H9 (cell line): ENCODE data around the gene SORCS2. TPM values are rescaled to one million over a fixed set of nuclear protein-coding genes. Genes with fewer than 3 reads are reported as not detected.

ENCODE experiments used
- DNase-seq: peaks from one replicate; pipeline ENCODE4 v3.0.0-alpha.2; 2017
- H2AFZ ChIP-seq: one replicate; pipeline ENCODE4 v1.6.1; 2013; ENCODE audit warnings: mild to moderate bottlenecking, low read length, control low read depth, moderate library complexity
- H2AK5ac ChIP-seq: 2 replicates; pipeline ENCODE4 v1.6.1; 2013; ENCODE audit warnings: low read length, control low read depth, mixed read lengths; ENCODE audit not compliant: insufficient read length
- H2BK120ac ChIP-seq: one replicate; pipeline ENCODE4 v1.6.1; 2013; ENCODE audit warnings: low read depth, mild to moderate bottlenecking, low read length, control low read depth, inconsistent platforms; ENCODE audit not compliant: poor library complexity, severe bottlenecking
- H2BK12ac ChIP-seq: 2 replicates; pipeline ENCODE4 v1.6.1; 2013; ENCODE audit warnings: low read length, control low read depth, mixed read lengths, low read depth; ENCODE audit not compliant: insufficient read length
- H2BK15ac ChIP-seq: 2 replicates; pipeline ENCODE4 v1.6.1; 2013; ENCODE audit warnings: low read depth, low read length, control low read depth
- H2BK20ac ChIP-seq: one replicate; pipeline ENCODE4 v1.6.1; 2013; ENCODE audit warnings: low read depth, mild to moderate bottlenecking, low read length, control low read depth, inconsistent platforms; ENCODE audit not compliant: poor library complexity, severe bottlenecking
- H2BK5ac ChIP-seq: 2 replicates; pipeline ENCODE4 v1.6.1; 2013; ENCODE audit warnings: low read length, control low read depth, mixed read lengths; ENCODE audit not compliant: insufficient read length
- H3K14ac ChIP-seq: 2 replicates; pipeline ENCODE4 v1.6.1; 2013; ENCODE audit warnings: low read length, control low read depth; ENCODE audit not compliant: insufficient read depth
- H3K18ac ChIP-seq: 2 replicates; pipeline ENCODE4 v1.6.1; 2013; ENCODE audit warnings: low read depth, mild to moderate bottlenecking, mixed read lengths, low read length, control low read depth; ENCODE audit not compliant: insufficient read length
- H3K23ac ChIP-seq: 2 replicates; pipeline ENCODE4 v1.6.1; 2013; ENCODE audit warnings: low read length, control low read depth, mixed read lengths, low read depth; ENCODE audit not compliant: insufficient read length
- H3K23me2 ChIP-seq: 2 replicates; pipeline ENCODE4 v1.6.1; 2013; ENCODE audit warnings: low read depth, mild to moderate bottlenecking, mixed read lengths, low read length, control low read depth; ENCODE audit not compliant: insufficient read length, poor library complexity, severe bottlenecking
- H3K27ac ChIP-seq: 2 replicates; pipeline ENCODE4 v1.5.1; 2013; ENCODE audit warnings: low read length, control low read depth, mixed read lengths, low read depth; ENCODE audit not compliant: insufficient read length
- H3K27me3 ChIP-seq: 2 replicates; pipeline ENCODE4 v1.6.1; 2013; ENCODE audit warnings: low read length, control low read depth, inconsistent platforms; ENCODE audit not compliant: insufficient read depth
- H3K4ac ChIP-seq: 2 replicates; pipeline ENCODE4 v1.6.1; 2013; ENCODE audit warnings: low read depth, mild to moderate bottlenecking, control low read depth, inconsistent platforms, low read length, moderate library complexity
- H3K4me1 ChIP-seq: 2 replicates; pipeline ENCODE4 v1.6.1; 2013; ENCODE audit warnings: low read length, control low read depth, inconsistent platforms; ENCODE audit not compliant: insufficient read depth
- H3K4me2 ChIP-seq: 2 replicates; pipeline ENCODE4 v1.6.1; 2013; ENCODE audit warnings: low read length, control low read depth, mixed read lengths; ENCODE audit not compliant: insufficient read length, insufficient read depth
- H3K56ac ChIP-seq: 2 replicates; pipeline ENCODE4 v1.6.1; 2013; ENCODE audit warnings: low read depth, mild to moderate bottlenecking, mixed read lengths, low read length, control low read depth; ENCODE audit not compliant: insufficient read length
- H3K79me1 ChIP-seq: 2 replicates; pipeline ENCODE4 v1.6.1; 2013; ENCODE audit warnings: low read depth, mild to moderate bottlenecking, moderate library complexity, low read length, control low read depth, inconsistent platforms; ENCODE audit not compliant: insufficient read depth, poor library complexity, severe bottlenecking
- H3K79me2 ChIP-seq: 2 replicates; pipeline ENCODE4 v1.6.1; 2013; ENCODE audit warnings: low read length, control low read depth, inconsistent platforms; ENCODE audit not compliant: insufficient read depth
- H3K9ac ChIP-seq: 2 replicates; pipeline ENCODE4 v1.6.1; 2013; ENCODE audit warnings: low read length, control low read depth, mixed read lengths; ENCODE audit not compliant: insufficient read length; ENCODE audit errors: extremely low read depth
- H3K9me3 ChIP-seq: one replicate; pipeline ENCODE4 v1.6.1; 2013; ENCODE audit warnings: low read depth, low read length, inconsistent platforms; ENCODE audit not compliant: control insufficient read depth
- H3T11ph ChIP-seq: one replicate; pipeline ENCODE4 v1.6.1; 2013; ENCODE audit warnings: mild to moderate bottlenecking, low read length, control low read depth, inconsistent platforms
- H4K20me1 ChIP-seq: one replicate; pipeline ENCODE4 v1.6.1; 2013; ENCODE audit not compliant: control insufficient read depth, insufficient read length, insufficient read depth
- H4K5ac ChIP-seq: 2 replicates; pipeline ENCODE4 v1.6.1; 2013; ENCODE audit warnings: low read depth, mild to moderate bottlenecking, mixed read lengths, low read length, control low read depth; ENCODE audit not compliant: insufficient read length
- H4K8ac ChIP-seq: replicated peaks from 2 replicates; pipeline ENCODE4 v1.6.1; 2013; ENCODE audit warnings: low read length, control low read depth, mixed read lengths, low read depth; ENCODE audit not compliant: insufficient read length
- H4K91ac ChIP-seq: 2 replicates; pipeline ENCODE4 v1.6.1; 2013; ENCODE audit warnings: low read depth, mild to moderate bottlenecking, moderate library complexity, mixed read lengths, low read length, control low read depth; ENCODE audit not compliant: insufficient read length
- H3K27ac Mint-ChIP-seq, 3 experiments: 2 replicates in 2 of 3; 3 replicates in 1 of 3; pipeline ENCODE4 v1.8.0; 2020 to 2021; ENCODE audit warnings: mixed read lengths in 3 of 3, mild to moderate bottlenecking in 1 of 3, moderate library complexity in 1 of 3
- H3K27me3 Mint-ChIP-seq: 2 replicates; pipeline ENCODE4 v1.8.0; 2021; ENCODE audit warnings: low read depth, mild to moderate bottlenecking, moderate library complexity, mixed read lengths
- H3K36me3 Mint-ChIP-seq, 3 experiments: 2 replicates in 2 of 3; 3 replicates in 1 of 3; pipeline ENCODE4 v1.8.0; 2020 to 2021; ENCODE audit warnings: low read depth in 3 of 3, mixed read lengths in 3 of 3; ENCODE audit not compliant: insufficient read depth in 1 of 3
- H3K4me1 Mint-ChIP-seq, 2 experiments: 2 replicates each; pipeline ENCODE4 v1.8.0; 2020; ENCODE audit warnings: mixed read lengths in 2 of 2
- H3K4me3 Mint-ChIP-seq, 2 experiments: 2 replicates in 1 of 2; 3 replicates in 1 of 2; pipeline ENCODE4 v1.8.0; 2020 to 2021; ENCODE audit warnings: mild to moderate bottlenecking in 2 of 2, mixed read lengths in 2 of 2, moderate library complexity in 1 of 2
- H3K9me3 Mint-ChIP-seq, 2 experiments: 2 replicates in 1 of 2; 3 replicates in 1 of 2; pipeline ENCODE4 v1.8.0; 2020; ENCODE audit warnings: mild to moderate bottlenecking in 2 of 2, mixed read lengths in 2 of 2, moderate library complexity in 1 of 2
- CTCF ChIP-seq: fragments of 200-600 bp; sonication (generic); conservative IDR thresholded peaks from 3 replicates; pipeline ENCODE4 v1.8.0; 2021; ENCODE audit warnings: antibody characterized with exemption, mild to moderate bottlenecking
- WGBS: extraction: QIAGEN DNeasy Blood & Tissue Kit; methylation state at CpG from one replicate; pipeline ENCODE4 v1.1.7; 2013; ENCODE audit warnings: missing lambda C conversion rate, low lambda C conversion rate, mixed read lengths; ENCODE audit not compliant: insufficient read length; ENCODE audit errors: extremely low coverage; 5-methylcytosine and 5-hydroxymethylcytosine counted together
- total RNA-seq: library from RNA; stranded (reverse); gene quantifications from 2 replicates; pipeline ENCODE4 v1.2.1, GENCODE V29; 2021

Gene SORCS2
- total RNA-seq, 1 experiment from 2014 or later: 0.57 TPM

DNA sequence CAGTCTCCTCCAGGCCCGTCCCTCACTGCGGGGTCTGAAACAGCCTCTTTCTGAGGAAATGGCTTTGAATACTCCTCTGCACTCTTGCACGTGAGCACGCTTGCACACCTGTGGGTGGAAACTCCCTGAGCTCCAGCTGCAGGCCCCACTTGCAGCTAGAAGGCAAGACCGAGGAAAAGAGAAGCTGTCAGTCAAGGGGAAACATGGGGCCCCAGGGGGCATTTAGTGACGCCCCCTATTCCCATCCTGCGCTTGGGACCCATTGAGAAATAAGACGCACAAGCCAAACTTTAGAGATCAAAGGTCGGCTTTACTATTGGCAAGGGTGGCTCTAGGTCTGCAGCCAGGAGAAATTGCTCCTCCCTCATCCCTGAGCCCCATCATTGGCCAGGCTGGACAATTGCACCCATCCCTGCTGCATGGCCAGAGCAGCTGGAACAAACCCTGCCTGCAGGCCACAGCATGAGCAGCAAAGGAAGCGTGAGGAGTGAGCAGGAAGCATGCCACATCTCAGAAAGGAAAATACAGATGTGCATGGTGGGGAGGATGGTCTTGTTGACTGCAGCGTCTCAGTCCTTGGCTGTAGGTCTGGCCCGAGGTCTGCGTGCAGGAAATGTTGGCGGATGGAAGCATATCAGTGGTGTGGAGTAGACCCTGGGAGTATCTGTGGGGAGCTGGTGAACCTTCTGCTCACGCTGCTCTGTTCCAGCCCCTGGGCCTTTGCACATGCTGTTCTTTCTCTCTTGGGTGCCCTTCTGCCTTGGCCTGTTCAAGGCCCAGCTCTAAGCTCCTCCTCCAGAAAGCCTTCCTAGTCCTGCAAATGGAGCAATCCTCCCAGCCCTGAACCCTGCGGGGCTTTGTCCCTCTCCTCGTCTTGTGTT, 148.5 kb downstream of the SORCS2 start:
- H3K27me3 ChIP-seq: no peaks in the 10 kb centered on the region
- H3K79me1 ChIP-seq: no peaks in the 10 kb centered on the region
- no peak overlapping the region for H2BK12ac ChIP-seq
- H3K9ac ChIP-seq: no peak overlapping the region
- no peaks in the 10 kb centered on the region for H4K20me1 ChIP-seq
- H2BK120ac ChIP-seq: no peak overlapping the region
- H3K4ac ChIP-seq: no peak overlapping the region
- H3K27ac ChIP-seq: no peak overlapping the region
- H3K4me1 ChIP-seq: no peaks in the 10 kb centered on the region
- H3K9me3 ChIP-seq: no peaks in the 10 kb centered on the region
- peaks cover 2% of the 10 kb centered on the region for H3K23me2 ChIP-seq
- no CpG with 5 or more reads among the region's 17 CpGs for WGBS
- no peak overlapping the region for H3K23ac ChIP-seq
- TF ChIP-seq CTCF: no peak
- Mint-ChIP-seq H3K36me3 (no peaks in the 10 kb centered on the region), H3K27ac (no peak overlapping the region; a peak in 1 of 7 replicates), H3K4me3 (no peak overlapping the region), H3K9me3 (peaks cover 4 to 5% of the 10 kb centered on the region in 2 experiments; a peak in 4 of 5 replicates), H3K4me1 (peaks cover 0 to 5% of the 10 kb centered on the region in 2 experiments; a peak in 2 of 4 replicates), H3K27me3 (peaks cover 8% of the 10 kb centered on the region)
- no peak overlapping the region for H3T11ph ChIP-seq
- H2AFZ ChIP-seq: no peak overlapping the region
- H2BK20ac ChIP-seq: no peak overlapping the region
- no peak overlapping the region for H2BK15ac ChIP-seq
- no peak overlapping the region for H3K4me2 ChIP-seq
- no peak overlapping the region for H2AK5ac ChIP-seq
- no peak overlapping the region for H3K56ac ChIP-seq
- H3K79me2 ChIP-seq: no peaks in the 10 kb centered on the region
- no peak overlapping the region for H4K5ac ChIP-seq
- no peak overlapping the region for H4K91ac ChIP-seq
- H3K14ac ChIP-seq: no peak overlapping the region; the same call in 1 of the 2 replicates
- no peak overlapping the region for H3K18ac ChIP-seq
- H4K8ac ChIP-seq: no peak overlapping the region
- no peak overlapping the region for H2BK5ac ChIP-seq
- no peak for DNase-seq
